ENCODE data around the gene CNTNAP5.

Gene CNTNAP5

DNA sequence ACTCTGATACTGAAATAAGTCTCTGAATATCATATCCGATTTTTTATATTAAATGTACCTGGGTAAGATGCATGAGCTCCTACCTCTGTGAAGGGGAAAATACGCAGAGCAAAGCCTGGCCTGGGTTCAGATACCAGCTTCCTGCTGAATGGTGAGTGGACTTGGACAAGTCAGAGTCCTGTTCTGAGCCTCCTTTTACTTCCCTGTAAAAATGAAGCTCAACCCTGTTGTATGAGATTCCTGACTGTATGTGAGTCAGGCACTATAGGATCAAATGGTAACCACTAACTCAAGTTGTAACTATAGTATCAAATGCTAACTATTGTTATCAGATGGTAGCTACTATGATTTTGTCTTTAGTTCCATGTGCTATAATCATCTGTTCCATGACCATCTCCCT is 561.7 kb downstream of the CNTNAP5 start:
- DNase-seq (ENCODE audit: extremely low read depth, low read depth): no peak
- H3K4me3 ChIP-seq (replicated peaks; ENCODE audit: low read depth, low read length): no peak overlapping the region
- TF ChIP-seq, protein P1, sequence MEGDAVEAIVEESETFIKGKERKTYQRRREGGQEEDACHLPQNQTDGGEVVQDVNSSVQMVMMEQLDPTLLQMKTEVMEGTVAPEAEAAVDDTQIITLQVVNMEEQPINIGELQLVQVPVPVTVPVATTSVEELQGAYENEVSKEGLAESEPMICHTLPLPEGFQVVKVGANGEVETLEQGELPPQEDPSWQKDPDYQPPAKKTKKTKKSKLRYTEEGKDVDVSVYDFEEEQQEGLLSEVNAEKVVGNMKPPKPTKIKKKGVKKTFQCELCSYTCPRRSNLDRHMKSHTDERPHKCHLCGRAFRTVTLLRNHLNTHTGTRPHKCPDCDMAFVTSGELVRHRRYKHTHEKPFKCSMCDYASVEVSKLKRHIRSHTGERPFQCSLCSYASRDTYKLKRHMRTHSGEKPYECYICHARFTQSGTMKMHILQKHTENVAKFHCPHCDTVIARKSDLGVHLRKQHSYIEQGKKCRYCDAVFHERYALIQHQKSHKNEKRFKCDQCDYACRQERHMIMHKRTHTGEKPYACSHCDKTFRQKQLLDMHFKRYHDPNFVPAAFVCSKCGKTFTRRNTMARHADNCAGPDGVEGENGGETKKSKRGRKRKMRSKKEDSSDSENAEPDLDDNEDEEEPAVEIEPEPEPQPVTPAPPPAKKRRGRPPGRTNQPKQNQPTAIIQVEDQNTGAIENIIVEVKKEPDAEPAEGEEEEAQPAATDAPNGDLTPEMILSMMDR (IDR thresholded peaks at IDR 0.05; ENCODE audit: low read depth, low read length, missing control alignments): no peak

DNA sequence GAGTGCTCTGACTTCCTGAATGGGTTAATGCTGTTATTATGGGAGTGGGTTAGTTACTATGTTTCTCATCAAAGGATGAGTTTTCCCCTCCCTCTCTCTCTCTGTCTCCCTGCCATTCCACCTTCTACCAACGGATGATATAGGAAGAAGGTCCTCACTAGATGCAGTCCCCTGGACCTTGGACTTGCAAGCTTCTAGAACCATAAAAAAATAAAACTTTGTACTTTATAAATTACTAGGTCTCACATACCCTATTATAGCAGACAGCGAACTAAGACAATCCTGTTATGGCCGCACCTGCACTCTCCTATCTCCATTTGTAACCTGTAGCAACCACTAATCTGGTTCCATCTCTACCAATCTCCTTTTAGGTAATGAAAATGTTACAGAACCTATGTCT is 564.9 kb downstream of the CNTNAP5 start:
- TF ChIP-seq, protein P1 (IDR thresholded peaks at IDR 0.05; ENCODE audit: low read depth, low read length, missing control alignments): no peak
- DNase-seq (ENCODE audit: extremely low read depth, low read depth): no peak
- no peak overlapping the region for H3K4me3 ChIP-seq (replicated peaks; ENCODE audit: low read depth, low read length)

DNA sequence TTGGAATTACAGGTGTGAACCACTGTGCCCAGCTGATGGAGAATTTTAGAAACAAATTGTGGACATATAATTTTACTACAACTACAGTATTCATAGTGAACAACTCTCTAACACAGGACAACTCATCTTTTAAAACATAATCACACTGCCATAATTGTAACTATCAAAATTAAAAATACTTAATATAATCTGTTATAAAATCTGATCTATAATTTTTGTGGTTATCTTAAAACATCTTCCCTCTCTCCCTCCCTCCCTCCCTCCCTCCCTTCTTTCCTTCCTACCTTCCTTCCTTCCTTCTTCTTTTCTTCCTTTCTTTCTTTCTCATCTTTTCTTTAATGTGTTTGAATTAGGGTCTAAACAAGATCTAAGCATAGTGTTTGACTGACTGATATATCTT is 577.7 kb downstream of the CNTNAP5 start:
- DNase-seq (ENCODE audit: extremely low read depth, low read depth): no peak
- H3K4me3 ChIP-seq (replicated peaks; ENCODE audit: low read depth, low read length): no peak overlapping the region
- TF ChIP-seq, protein P1 (IDR thresholded peaks at IDR 0.05; ENCODE audit: low read depth, low read length, missing control alignments): no peak

DNA sequence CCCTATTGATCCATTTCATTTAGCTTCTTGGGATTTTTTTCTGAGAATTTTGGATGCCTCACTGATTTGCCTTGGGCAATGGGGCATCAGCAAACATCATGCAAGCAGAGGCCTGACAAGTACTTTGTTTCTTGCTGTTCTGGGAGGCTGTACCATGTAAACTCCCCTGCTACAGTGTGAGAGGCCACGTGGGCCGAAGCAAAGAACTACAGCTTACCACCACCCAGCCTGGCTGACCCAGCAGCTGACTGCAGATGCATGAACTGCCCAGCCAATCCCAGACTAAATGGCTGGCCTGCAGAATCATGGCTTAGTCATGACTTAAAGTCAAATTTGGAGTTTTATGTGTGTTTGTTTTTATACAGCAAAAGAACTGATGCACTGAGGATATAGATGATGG is 579.9 kb downstream of the CNTNAP5 start:
- DNase-seq (ENCODE audit: extremely low read depth, low read depth): no peak
- TF ChIP-seq, protein P1 (IDR thresholded peaks at IDR 0.05; ENCODE audit: low read depth, low read length, missing control alignments): no peak

DNA sequence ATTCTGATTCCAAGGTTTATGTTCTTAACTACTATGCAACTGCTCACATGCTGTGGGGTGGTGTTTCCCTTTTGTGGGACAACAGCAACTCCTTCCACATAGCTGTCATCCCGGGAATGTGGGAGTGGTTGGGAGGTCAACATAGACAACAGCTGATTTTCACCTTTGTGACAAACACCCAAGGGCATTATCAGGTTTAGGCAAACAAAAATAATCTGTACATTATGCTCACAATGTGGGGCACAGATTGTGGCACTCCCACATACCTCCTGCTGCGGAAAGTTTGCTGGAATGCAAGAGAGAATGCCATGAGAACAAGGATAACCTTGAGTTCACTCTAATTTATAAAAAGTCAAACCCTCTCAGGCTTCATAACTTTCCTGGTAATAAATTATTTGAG is 582.6 kb downstream of the CNTNAP5 start:
- H3K4me3 ChIP-seq (replicated peaks; ENCODE audit: low read depth, low read length): no peak overlapping the region
- TF ChIP-seq, protein P1 (IDR thresholded peaks at IDR 0.05; ENCODE audit: low read depth, low read length, missing control alignments): no peak
- DNase-seq (ENCODE audit: extremely low read depth, low read depth): no peak

More for the DNA sequence above, 579.9 kb downstream of the CNTNAP5 start:
- H3K4me3 ChIP-seq (replicated peaks; ENCODE audit: low read depth, low read length): no peak overlapping the region

DNA sequence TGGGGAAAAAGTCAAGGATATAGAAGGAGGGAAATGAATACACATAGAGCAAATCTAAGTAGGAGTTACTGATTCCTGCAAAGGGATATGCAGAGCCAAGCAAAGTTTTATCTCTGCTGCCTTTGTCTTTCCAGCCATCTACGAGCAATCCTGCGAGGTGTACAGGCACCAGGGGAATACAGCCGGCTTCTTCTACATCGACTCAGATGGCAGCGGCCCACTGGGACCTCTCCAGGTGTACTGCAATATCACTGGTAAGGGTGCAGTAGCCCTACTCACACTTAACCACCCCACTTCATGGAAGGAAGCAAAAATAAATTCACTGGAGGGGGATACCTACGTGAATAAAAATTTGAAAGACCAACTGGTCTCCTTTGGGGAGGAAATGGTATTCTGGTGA is 584.6 kb downstream of the CNTNAP5 start:
- TF ChIP-seq, protein P1 (IDR thresholded peaks at IDR 0.05; ENCODE audit: low read depth, low read length, missing control alignments): no peak
- DNase-seq (ENCODE audit: extremely low read depth, low read depth): no peak
- no peak overlapping the region for H3K4me3 ChIP-seq (replicated peaks; ENCODE audit: low read depth, low read length)

DNA sequence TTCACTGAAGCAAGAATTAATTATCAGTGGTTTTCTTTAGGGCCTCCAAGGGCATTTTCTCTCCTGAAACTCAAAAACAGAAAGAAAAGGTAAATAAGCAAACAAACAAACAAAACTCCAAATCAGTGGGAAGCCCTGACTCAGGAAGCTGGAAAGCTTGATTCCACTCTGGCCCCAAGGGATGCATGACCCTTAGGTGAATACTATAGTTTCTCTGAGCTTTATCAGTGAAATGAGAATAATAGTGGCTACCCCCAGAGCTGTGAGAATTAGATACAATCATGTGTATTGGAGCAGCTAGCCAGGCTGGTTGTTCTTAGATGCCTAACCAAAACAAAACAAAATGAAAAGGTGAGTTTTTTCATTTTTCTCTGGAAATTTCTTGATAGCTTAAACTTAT is 585.1 kb downstream of the CNTNAP5 start:
- H3K4me3 ChIP-seq (replicated peaks; ENCODE audit: low read depth, low read length): no peak overlapping the region
- TF ChIP-seq, protein P1 (IDR thresholded peaks at IDR 0.05; ENCODE audit: low read depth, low read length, missing control alignments): no peak
- DNase-seq (ENCODE audit: extremely low read depth, low read depth): no peak

All from HFF-Myc (cell line).